Activated CD8-positive, alpha-beta T cell treated with anti-CD3 and anti-CD28 coated beads for 36 hours (primary cell): Measurements from ENCODE around the gene PELO. TPM values are rescaled to one million over a fixed set of nuclear protein-coding genes. Genes with fewer than 3 reads are reported as not detected.

Source experiments
- ATAC-seq: fragments of 200-7000 bp; cut with Tn5 transposase; one replicate; pipeline ENCODE4 v1.10.0; 2021; ENCODE audit warnings: mild to moderate bottlenecking, moderate library complexity
- CTCF ChIA-PET: fragments of 350-600 bp; sonication (Branson Sonifier 250); formaldehyde crosslinking; loops from one replicate; lab custom pipeline; 2021; ENCODE audit warnings: antibody characterized with exemption; lab: Charles Lee
- POLR2A ChIA-PET: fragments of 350-600 bp; sonication (Branson Sonifier 250); formaldehyde crosslinking; loops from one replicate; lab custom pipeline; 2021; ENCODE audit warnings: antibody characterized with exemption; lab: Charles Lee
- DNase-seq: peaks from one replicate; pipeline ENCODE4 v3.0.0-alpha.2; 2020
- H3K27ac Mint-ChIP-seq: one replicate; pipeline ENCODE4 v1.8.0; 2021; ENCODE audit warnings: mild to moderate bottlenecking, mixed read lengths
- H3K27me3 Mint-ChIP-seq: one replicate; pipeline ENCODE4 v1.8.0; 2021; ENCODE audit warnings: mixed read lengths
- H3K36me3 Mint-ChIP-seq: one replicate; pipeline ENCODE4 v1.8.0; 2021; ENCODE audit warnings: low read depth, mixed read lengths
- H3K4me1 Mint-ChIP-seq: one replicate; pipeline ENCODE4 v1.8.0; 2021; ENCODE audit warnings: low read depth, mixed read lengths
- H3K4me3 Mint-ChIP-seq: one replicate; pipeline ENCODE4 v1.8.0; 2021; ENCODE audit warnings: mild to moderate bottlenecking, moderate library complexity, mixed read lengths
- H3K9me3 Mint-ChIP-seq: one replicate; pipeline ENCODE4 v1.8.0; 2021; ENCODE audit warnings: mixed read lengths
- CTCF ChIP-seq: fragments of 200-600 bp; IDR thresholded peaks from one replicate; pipeline ENCODE4 v1.8.0; 2022; ENCODE audit warnings: antibody characterized with exemption, mild to moderate bottlenecking
- intact Hi-C: fragments of 100-400 bp; cut with micrococcal nuclease; formaldehyde crosslinking; loops from one replicate; pipeline ENCODE4 v1.10.0; 2022
- total RNA-seq, 2 experiments: library from RNA; stranded (reverse); gene quantifications; one replicate each; pipeline ENCODE4 v1.2.3, GENCODE V29; 2021

The PELO gene
- total RNA-seq, 2 experiments from 2014 or later: 25.4 to 26.0 TPM

DNA sequence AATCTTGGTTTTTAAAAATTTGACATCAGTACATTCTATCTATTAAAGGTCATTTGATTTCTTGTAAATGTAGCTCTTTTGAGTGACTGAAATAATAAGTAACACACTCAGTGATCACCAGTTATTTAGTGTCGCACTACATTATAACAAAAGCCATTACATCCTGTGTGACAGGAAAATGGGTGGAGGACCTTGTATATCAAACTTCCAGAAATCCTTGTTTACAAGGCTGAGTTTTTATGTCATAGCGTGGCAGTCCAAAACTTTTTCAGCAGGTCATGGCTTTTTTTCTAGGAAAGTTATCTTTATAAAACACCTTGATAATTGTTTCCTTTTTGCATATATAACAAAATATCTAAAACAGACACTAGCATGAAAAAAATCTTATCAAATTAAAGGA, 14.4 kb upstream of the PELO start:
- Mint-ChIP-seq H3K9me3 (peaks cover 1% of the 10 kb centered on the region), H3K27ac (no peak overlapping the region), H3K4me1 (peaks cover 57% of the 10 kb centered on the region), H3K36me3 (peaks cover 2% of the 10 kb centered on the region), H3K27me3 (no peaks in the 10 kb centered on the region), H3K4me3 (no peak overlapping the region)
- ATAC-seq (no peak), DNase-seq (no peak)
- intact Hi-C loops: no loop called here
- TF ChIP-seq CTCF: no peak
- CTCF ChIA-PET: interaction anchor here (0.9 to 1.7 kb wide), 4 partner anchors 14 to 262 kb away, joined by 3 to 6 read pairs (median 3); partner anchors contain the start of genes ITGA1 and PELO
- POLR2A ChIA-PET: interaction anchor here (0.7 to 1.1 kb wide), 3 partner anchors 8 to 26 kb away, joined by 3 to 5 read pairs (median 4); no protein-coding TSS in a partner anchor

GRCh38 chr5:52774005-52774410, 13.7 kb upstream of the PELO start:
- Mint-ChIP-seq H3K4me1 (peaks cover 54% of the 10 kb centered on the region), H3K4me3 (peak overlapping the region; percentile 34), H3K27me3 (no peaks in the 10 kb centered on the region), H3K9me3 (peaks cover 1% of the 10 kb centered on the region), H3K27ac (peak overlapping the region; percentile 59), H3K36me3 (peaks cover 2% of the 10 kb centered on the region)
- POLR2A ChIA-PET: interaction anchor here (0.7 to 0.9 kb wide), 2 partner anchors 9 to 26 kb away, joined by 4 to 5 read pairs; no protein-coding TSS in a partner anchor
- CTCF ChIA-PET: interaction anchor here (0.9 to 2.8 kb wide), 4 partner anchors 22 to 262 kb away, joined by 3 to 8 read pairs (median 5); no protein-coding TSS in a partner anchor
- ATAC-seq: no peak
- DNase-seq: no peak
- intact Hi-C loops: no loop called here
- no peak for TF ChIP-seq CTCF

DNA sequence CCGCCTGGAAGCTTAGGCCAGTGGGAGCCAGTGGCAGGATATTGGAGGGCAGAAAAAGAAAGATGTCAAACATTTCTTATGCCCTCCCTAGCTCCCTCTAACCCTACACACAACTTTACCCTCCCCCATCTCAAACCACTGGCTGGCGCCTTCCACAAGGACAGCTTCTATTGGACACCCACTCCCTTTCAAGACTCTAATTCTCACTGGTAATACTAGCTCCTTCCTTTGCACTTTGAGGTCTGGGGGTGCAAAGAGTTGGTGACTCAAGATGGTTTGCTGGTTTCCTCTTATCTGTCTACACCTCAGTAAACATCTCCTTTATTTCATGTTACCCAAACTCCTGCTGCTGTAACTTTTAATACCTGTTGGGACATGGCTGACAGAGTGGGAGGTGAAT, 11.6 kb upstream of the PELO start:
- ATAC-seq (peak; percentile 74), DNase-seq (peak; percentile 67)
- no peaks in the 10 kb centered on the region for H3K27me3 Mint-ChIP-seq
- peak overlapping the region; percentile 85 for H3K27ac Mint-ChIP-seq
- no peaks in the 10 kb centered on the region for H3K9me3 Mint-ChIP-seq
- CTCF ChIA-PET: interaction anchor here (0.9 to 2.8 kb wide), 5 partner anchors 12 to 140 kb away, joined by 3 to 8 read pairs (median 4); partner anchors contain the start of genes ITGA1 and PELO
- peaks cover 47% of the 10 kb centered on the region for H3K4me1 Mint-ChIP-seq
- intact Hi-C loops: no loop called here
- TF ChIP-seq CTCF: no peak
- peak overlapping the region; percentile 14 for H3K4me3 Mint-ChIP-seq
- POLR2A ChIA-PET: interaction anchor here (0.8 to 2.8 kb wide), 3 partner anchors 11 to 36 kb away, joined by 3 to 16 read pairs (median 7); partner anchors contain the start of genes ITGA1 and PELO
- no peaks in the 10 kb centered on the region for H3K36me3 Mint-ChIP-seq

GRCh38 chr5:52777186-52777585, 10.5 kb upstream of the PELO start:
- CTCF ChIA-PET: interaction anchor here (1.0 kb wide), 1 partner anchor 10 kb away, joined by 6 read pairs; the partner anchor contains the start of genes ITGA1 and PELO
- intact Hi-C loops: no loop called here
- TF ChIP-seq CTCF: no peak
- POLR2A ChIA-PET: interaction anchor here (2.8 kb wide), 1 partner anchor 23 kb away, joined by 16 read pairs; no protein-coding TSS in a partner anchor
- ATAC-seq (no peak), DNase-seq (no peak)
- Mint-ChIP-seq H3K4me3 (no peak overlapping the region), H3K27me3 (no peaks in the 10 kb centered on the region), H3K9me3 (no peaks in the 10 kb centered on the region), H3K27ac (no peak overlapping the region), H3K4me1 (peaks cover 37% of the 10 kb centered on the region), H3K36me3 (no peaks in the 10 kb centered on the region)

DNA sequence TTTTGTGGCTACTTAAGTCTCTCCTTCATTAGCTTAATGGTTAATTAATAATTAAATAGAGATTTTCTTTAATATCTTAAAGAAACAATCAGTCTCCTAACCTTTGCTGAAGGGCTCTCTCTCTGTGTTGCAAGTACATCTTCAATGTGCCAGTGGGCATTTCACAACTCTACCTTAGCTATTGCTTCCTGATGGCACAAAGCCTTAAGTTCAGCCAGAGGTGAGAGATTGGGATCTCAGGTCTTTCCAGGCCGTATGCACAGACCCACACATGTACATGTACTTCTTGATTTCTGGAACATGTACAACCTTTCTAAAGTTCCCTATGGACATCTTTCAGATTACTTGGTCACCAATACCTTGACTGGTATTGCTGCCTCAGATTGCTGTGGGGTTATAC, 8.9 kb upstream of the PELO start:
- H3K4me3 Mint-ChIP-seq: no peak overlapping the region
- no peak for ATAC-seq
- H3K4me1 Mint-ChIP-seq: peaks cover 28% of the 10 kb centered on the region
- H3K9me3 Mint-ChIP-seq: no peaks in the 10 kb centered on the region
- ChIA-PET POLR2A (no interaction called here), CTCF (interaction anchor here (1.0 to 1.7 kb wide), 5 partner anchors 16 to 137 kb away, joined by 3 to 7 read pairs (median 3); no protein-coding TSS in a partner anchor)
- H3K27me3 Mint-ChIP-seq: no peaks in the 10 kb centered on the region
- no peak for DNase-seq
- intact Hi-C loops: no loop called here
- no peaks in the 10 kb centered on the region for H3K36me3 Mint-ChIP-seq
- no peak for TF ChIP-seq CTCF
- H3K27ac Mint-ChIP-seq: no peak overlapping the region
